Cerebellar cortex (tissue), 1 donor: ENCODE data around the gene SLC9A5.

Experiments used
- DNase-seq: peaks from one replicate; pipeline ENCODE4 v3.0.0-alpha.2; 2015; ENCODE audit warnings: low spot score

The SLC9A5 gene

GRCh38 chr16:67216612-67217490 lies 31.9 kb upstream of the SLC9A5 start:
- no peak for DNase-seq

DNA sequence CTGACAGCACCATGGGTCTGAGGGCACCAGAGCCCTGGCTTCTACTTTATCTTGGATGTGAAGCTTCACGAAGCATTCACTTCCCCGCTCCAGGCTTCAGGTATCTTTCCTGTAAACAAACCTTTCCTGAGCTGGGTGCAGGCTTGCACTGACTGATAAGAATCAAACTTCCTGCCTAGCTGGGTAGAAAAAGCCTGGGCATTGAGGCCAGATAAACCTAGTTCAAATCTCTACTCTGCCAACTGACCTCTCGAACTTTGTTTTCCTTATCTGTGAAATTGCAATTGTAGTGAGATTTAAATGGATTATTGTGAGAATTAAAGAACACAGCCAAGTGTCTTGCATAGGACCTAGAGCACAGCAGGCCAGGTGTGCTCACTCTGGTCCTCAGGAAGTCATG lies 24.8 kb upstream of the SLC9A5 start:
- no peak for DNase-seq

GRCh38 chr16:67226295-67226803 lies 22.4 kb upstream of the SLC9A5 start:
- no peak for DNase-seq

GRCh38 chr16:67226804-67227566 lies 21.8 kb upstream of the SLC9A5 start, which contains the start of gene TMEM208:
TMEM208 (plus strand) TSS chr16:67227130; CDS start chr16:67227219, 89 bp downstream.
- DNase-seq = peak; percentile 99

- DNase-seq = no peak
These were observed 21.2 kb upstream of the SLC9A5 start for GRCh38 chr16:67227567-67227921.

GRCh38 chr16:67228034-67228785 lies 20.6 kb upstream of the SLC9A5 start:
- no peak for DNase-seq

DNA sequence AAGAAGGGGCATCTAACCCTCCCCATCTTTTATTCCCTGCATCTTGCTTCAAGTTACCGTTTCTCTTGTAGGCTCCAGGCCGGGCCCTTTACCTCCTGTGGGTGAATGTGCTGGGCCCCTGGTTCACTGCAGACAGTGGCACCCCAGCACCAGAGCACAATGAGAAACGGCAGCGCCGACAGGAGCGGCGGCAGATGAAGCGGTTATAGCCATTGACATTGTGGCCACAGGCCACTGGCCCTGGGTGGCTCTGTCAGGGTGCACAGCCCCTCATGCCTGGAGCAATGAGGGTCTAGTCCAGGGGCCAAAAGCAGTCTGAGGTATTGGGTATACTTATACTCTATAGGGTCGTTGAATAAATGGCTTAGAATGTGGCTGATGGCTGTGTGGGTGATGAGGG lies 19.9 kb upstream of the SLC9A5 start:
- DNase-seq = no peak

DNA sequence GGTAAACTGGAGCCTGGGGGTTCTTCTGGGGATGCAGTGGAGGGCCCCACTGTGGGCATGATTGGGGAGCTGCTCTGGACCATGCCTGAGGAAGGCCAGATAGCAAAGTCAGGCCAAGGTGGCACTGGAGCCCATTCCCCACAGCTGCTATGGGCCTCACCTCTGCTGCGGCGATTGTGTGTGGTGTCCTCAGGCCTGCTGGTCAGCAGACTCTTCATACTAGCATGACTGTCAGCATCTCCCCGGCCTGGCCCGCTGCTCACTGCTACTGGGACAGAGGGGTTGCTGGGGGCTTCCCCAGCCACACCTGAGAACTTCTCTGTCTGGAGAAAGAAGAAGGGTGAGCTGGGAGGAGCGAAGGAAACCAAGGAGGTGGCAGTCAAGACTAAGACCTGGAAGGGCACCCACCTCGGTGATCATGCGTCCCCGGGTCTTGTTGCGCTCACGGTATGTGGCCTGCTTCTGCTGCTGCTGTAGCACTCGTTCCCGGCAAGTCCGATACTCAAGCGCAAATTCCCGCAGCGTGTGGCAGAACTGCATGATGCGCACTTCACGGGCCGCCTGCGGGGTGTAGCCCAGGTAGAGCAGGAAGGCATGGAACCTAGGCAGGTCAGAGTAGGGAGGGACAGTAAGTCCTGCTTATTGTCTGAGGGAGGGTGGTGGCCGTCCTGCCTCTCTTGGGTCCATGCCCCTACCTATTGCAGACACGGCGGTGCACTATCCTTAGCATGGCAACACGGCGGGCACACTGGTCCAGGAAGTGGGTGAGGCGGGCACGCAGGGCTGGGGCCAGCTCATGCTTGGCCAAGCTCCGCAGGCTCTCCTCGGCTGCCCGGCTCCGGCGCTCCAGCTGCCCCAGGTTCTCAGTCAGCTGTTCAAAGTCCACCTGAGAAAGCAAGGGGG lies 18.6 kb upstream of the SLC9A5 start:
- DNase-seq = no peak

GRCh38 chr16:67230809-67231660 lies 17.7 kb upstream of the SLC9A5 start:
- DNase-seq = no peak

DNA sequence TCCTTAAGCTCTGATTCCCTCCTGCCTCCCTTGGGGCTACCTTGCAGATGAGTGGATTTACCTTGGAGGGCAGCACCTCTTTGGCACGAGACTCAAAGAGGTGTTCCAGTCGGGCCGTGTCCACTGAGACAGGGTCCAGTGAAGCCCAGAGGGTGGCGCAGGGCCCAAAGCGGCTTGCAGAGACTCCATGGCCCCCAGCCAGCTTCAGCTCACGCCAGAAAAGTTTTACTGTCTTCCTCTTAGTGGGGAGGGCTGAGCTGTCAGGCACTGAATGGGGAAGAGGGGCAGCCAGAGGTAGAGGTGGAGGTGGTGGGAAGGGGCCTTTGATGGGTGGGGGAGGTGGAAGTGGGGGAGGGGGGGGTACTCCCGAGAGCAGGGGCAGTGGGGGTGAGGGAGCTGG lies 15.2 kb upstream of the SLC9A5 start:
- DNase-seq = no peak

- DNase-seq = no peak
These were observed 14.6 kb upstream of the SLC9A5 start for GRCh38 chr16:67234180-67234597.

DNA sequence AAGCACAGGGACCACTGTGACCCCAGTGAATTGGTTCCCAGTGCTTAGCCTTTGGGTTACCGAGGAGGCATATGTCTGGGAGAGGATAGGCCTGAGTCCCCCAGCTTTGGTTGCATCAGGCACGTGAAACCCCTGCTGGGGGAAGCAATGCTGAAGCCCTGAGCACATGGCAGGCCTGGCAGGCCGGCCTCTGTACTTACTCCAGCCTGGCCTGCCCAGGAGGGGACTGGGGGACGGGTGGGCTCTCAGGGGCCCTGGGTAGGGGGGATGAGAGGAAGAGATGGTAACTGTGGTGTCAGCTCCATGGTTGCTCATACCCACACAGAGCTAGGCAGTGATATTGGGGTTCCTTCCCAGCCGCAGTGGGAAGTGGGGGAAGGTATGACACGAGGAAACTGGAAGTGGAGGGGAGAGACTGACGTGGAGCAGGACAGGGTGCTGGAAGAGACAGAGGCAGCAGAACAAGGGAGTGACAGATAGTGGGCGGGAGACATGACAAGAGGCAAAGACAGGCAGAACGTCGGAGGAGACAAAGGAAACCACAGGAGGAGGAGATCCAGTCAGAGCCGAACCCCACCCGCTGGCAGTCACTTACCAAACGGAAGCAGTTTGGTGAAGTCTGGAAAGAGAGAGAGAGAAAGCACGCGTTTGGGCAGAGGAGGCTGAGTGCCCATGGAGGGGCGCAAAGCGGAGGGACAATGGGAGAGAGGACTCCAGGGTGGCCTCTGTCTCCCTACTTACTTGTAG lies 12.8 kb upstream of the SLC9A5 start:
- DNase-seq = no peak

- peak; percentile 47 for DNase-seq
These were observed 12.0 kb upstream of the SLC9A5 start for GRCh38 chr16:67236563-67237395.

DNA sequence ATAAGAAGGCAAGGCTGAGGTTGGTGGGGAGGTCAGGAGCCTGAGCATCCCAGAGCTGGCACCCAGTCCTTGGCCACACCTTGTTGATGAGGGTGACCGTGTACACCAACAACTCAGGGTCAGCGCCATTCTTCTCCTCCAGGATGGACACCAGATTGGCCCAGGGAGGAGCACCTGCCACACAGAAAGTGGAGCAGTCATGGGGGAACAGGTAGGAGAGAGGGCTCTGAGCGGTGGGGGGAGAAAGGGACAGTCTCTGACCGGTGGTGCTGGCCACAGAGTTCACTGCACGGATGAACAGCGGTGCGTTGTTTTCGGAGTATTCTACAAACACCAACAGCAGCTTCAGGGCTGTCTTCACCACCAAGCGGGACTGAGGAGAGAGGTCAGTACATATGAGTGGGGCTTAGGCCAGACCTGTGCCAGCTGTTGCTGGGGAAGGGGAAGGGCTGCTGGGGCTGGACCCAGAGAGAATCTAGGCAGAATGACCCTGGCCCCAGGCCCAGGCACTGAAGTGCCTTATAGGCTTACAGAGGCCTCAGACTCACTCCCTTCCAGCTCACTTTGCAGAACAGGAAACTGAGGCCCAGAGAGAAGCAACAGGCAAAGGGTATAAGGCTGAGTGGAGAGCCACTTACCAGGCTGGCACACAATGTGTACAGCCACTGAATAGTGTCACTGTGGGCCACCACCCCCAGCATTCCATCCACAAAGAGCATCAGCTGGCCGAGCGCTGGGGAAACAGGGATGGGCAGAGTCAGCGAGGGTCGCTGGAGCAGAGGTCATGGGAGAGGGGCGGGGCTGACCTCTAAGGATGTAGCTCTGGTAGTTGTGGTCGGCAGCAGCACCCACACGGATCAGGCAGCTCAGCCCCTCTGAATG lies 11.1 kb upstream of the SLC9A5 start:
- no peak for DNase-seq

GRCh38 chr16:67238278-67238575 lies 10.6 kb upstream of the SLC9A5 start:
- no peak for DNase-seq

DNA sequence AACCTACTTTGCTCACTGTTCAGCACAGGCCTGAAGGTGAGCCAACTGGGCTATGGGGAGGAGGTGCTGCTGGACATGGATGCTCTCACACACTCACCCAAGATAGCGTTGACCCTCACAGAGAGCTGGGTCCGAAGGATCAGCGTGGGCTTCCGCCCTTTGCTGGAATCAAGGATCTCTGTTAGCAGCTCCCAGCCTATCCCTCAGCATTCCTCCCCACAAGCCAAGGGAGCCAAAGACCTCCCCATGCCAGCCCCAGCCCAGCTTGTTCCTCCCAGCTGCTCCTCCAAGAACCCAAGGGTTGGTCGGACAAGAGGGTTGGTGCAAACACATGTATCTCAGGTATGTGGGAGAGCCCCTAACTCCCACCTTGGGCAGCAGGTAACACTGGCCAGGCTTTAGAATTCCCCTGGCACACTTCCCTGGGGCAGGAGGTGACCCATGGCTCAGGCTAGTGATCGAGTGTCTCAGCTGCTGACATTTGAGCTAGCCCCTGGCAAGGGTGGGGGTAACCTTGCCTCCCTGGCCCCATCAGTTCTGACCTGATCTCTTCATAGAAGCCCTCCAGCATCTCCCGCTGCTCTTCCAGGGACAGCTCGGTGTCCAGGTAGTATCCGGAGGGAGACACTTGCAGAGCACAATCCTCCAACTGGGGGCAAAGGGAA lies 9.8 kb upstream of the SLC9A5 start:
- no peak for DNase-seq

DNA sequence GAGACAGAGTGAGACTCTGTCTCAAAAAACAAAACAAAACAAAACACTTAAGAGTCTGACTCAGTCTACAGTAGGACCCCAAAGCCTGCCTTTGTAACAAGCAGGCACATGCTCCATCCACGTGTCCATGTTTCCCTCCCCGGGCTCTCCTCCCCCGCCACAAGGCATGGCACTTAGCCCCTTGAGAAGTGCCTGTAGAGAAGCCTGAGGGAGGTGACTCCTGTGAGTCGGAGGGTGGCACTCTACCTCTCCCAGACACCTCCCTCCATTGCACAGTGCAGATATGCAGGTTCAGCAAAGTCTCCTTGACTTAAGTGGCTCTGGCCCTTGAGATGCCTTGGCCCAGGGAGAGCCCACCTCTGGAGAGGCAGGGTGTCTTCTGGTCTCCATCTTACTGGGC lies 8.3 kb upstream of the SLC9A5 start:
- DNase-seq = no peak
